ENCODE data around the gene TPP1. TPM values are rescaled to one million over a fixed set of nuclear protein-coding genes. Genes with fewer than 3 reads are reported as not detected.

The TPP1 gene
- total and polyA plus RNA-seq, 8 donors: 60.3 to 264 (median 70.0) TPM

DNA sequence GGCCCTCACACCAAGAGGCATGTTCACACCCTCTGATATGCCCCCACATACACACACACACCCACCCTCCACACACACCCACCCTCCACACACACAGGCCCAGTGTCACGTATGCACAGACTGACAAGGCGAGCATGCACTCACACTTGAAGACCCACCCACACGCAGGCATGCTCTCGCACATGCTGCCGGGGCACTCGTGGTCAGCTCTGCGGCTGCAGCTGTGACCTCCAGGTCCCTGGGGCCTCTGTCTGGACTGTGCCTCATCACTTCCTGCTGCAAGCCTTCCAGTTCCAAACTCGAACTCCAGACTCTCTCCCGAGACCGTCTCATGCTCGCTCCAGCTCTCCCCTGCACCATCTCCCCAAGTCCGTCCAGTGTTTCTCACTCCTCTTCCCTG lies 26.8 kb upstream of the TPP1 start:
- DNase-seq (peak in 1 of 4 donors; percentile 75), ATAC-seq (peak; percentile 48)
- no peaks in the 10 kb centered on the region for H3K36me3 ChIP-seq

GRCh38 chr11:6642957-6643356 lies 23.7 kb upstream of the TPP1 start:
- TF ChIP-seq, protein P1, sequence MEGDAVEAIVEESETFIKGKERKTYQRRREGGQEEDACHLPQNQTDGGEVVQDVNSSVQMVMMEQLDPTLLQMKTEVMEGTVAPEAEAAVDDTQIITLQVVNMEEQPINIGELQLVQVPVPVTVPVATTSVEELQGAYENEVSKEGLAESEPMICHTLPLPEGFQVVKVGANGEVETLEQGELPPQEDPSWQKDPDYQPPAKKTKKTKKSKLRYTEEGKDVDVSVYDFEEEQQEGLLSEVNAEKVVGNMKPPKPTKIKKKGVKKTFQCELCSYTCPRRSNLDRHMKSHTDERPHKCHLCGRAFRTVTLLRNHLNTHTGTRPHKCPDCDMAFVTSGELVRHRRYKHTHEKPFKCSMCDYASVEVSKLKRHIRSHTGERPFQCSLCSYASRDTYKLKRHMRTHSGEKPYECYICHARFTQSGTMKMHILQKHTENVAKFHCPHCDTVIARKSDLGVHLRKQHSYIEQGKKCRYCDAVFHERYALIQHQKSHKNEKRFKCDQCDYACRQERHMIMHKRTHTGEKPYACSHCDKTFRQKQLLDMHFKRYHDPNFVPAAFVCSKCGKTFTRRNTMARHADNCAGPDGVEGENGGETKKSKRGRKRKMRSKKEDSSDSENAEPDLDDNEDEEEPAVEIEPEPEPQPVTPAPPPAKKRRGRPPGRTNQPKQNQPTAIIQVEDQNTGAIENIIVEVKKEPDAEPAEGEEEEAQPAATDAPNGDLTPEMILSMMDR (IDR thresholded peaks at IDR 0.05): no peak
- no peak for DNase-seq
- Histone ChIP-seq H3K36me3 (peaks cover 0 to 5% of the 10 kb centered on the region in 2 donors), H3K4me3 (no peak overlapping the region), H3K27me3 (no peaks in the 10 kb centered on the region), H3K9me3 (no peaks in the 10 kb centered on the region), H3K27ac (no peak overlapping the region), H3K4me1 (peaks cover 28 to 44% of the 10 kb centered on the region in 2 donors)
- ATAC-seq: no peak
- intact Hi-C loops (cut with DNase I): no loop called here

More for the DNA sequence above, 26.8 kb upstream of the TPP1 start:
- Histone ChIP-seq H3K4me3 (no peak overlapping the region), H3K4me1 (peaks cover 21 to 42% of the 10 kb centered on the region in 2 donors), H3K9me3 (no peaks in the 10 kb centered on the region), H3K27ac (peak overlapping the region; percentile 58 to 81), H3K27me3 (no peaks in the 10 kb centered on the region)
- TF ChIP-seq, protein P1 (IDR thresholded peaks at IDR 0.05): no peak
- intact Hi-C loops (cut with DNase I): no loop called here

DNA sequence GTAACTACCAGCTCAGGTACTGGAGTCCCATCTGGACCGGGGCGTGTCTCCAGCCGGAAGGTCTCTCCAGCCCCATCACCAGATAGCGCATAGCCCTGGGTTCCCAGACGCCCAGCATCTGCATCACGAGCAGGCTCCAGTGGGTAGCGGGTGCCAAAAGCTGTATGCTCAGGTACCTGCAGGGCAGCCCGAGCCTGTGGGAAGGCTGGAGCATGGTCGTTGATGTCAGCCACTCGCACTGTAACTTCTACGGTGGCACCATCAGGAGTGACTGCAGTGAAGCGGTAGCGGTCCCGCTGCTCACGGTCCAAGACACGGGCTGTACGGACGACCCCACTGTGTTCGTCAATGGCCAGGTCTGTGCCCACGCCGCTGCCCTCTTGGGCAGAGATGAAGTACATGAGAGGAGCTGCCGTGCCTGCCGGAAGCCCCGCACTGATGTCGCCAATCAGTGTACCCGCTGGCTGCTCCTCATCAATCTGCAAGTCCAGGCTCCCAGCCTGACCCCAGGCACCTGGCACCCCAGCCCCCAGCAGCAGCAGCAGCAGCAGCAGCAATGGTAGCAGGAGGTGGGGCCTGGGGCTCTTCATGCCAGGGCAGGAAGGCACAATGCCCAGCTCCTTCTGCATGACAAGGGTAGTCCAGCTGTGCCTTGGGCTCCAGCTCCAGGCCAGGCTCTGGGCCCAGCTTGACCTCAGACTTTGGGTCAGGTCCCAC lies 21.9 kb upstream of the TPP1 start:
- Histone ChIP-seq H3K27ac (no peak overlapping the region), H3K27me3 (no peaks in the 10 kb centered on the region), H3K9me3 (no peaks in the 10 kb centered on the region), H3K4me3 (no peak overlapping the region), H3K4me1 (peaks cover 11 to 44% of the 10 kb centered on the region in 2 donors), H3K36me3 (peaks cover 0 to 5% of the 10 kb centered on the region in 2 donors)
- intact Hi-C loops (cut with DNase I): no loop called here
- ATAC-seq: no peak
- DNase-seq: peak in 1 of 4 donors; percentile 75
- TF ChIP-seq, protein P1 (IDR thresholded peaks at IDR 0.05): no peak

GRCh38 chr11:6640036-6640984 lies 21.1 kb upstream of the TPP1 start:
- ATAC-seq (no peak), DNase-seq (peak in 1 of 4 donors; percentile 64)
- H3K4me3 ChIP-seq: no peak overlapping the region
- no peaks in the 10 kb centered on the region for H3K27me3 ChIP-seq
- H3K9me3 ChIP-seq: no peaks in the 10 kb centered on the region
- H3K27ac ChIP-seq: no peak overlapping the region
- TF ChIP-seq, protein P1 (IDR thresholded peaks at IDR 0.05): no peak
- H3K4me1 ChIP-seq: peaks cover 15 to 46% of the 10 kb centered on the region in 2 donors
- intact Hi-C loops (cut with DNase I): no loop called here
- peaks cover 0 to 5% of the 10 kb centered on the region in 2 donors for H3K36me3 ChIP-seq

DNA sequence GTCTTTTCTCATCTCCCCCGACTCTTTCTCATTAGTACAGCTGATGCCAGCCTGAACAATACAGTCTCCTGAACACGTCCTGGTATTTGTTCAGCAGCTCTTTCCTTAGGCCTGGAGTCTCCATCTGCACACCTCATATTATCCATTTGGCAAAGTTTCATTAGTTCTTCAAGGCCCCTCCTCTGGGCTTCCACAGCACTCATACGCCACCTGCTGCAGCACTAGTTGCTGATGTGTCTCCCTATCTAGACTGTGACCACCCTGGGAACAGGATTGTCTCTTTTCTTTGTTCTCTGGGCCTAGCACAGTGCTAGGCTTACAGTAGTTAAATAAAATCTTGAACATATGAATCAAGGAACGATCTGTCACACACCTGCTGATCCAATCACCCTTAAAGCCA lies 19.2 kb upstream of the TPP1 start:
- ATAC-seq (peak; percentile 47), DNase-seq (no peak)
- Histone ChIP-seq H3K4me3 (no peak overlapping the region), H3K27me3 (no peaks in the 10 kb centered on the region), H3K36me3 (peaks cover 0 to 5% of the 10 kb centered on the region in 2 donors), H3K27ac (peak overlapping the region; percentile 19 to 33), H3K4me1 (peaks cover 19 to 57% of the 10 kb centered on the region in 2 donors), H3K9me3 (no peaks in the 10 kb centered on the region)
- intact Hi-C loops (cut with DNase I): no loop called here
- TF ChIP-seq, protein P1 (IDR thresholded peaks at IDR 0.05): no peak

Measured in left lung (tissue), 10 donors.